Breast epithelium (tissue), 4 donors: Measurements from ENCODE around the gene TAOK2. TPM values are rescaled to one million over a fixed set of nuclear protein-coding genes. Genes with fewer than 3 reads are reported as not detected.

ENCODE experiments used
- DNase-seq, 2 donors: peaks; one replicate each; pipeline ENCODE4 v3.0.0-alpha.2; 2019; ENCODE audit warnings: low spot score in 2 of 2
- H3K27ac ChIP-seq, 2 donors: fragments of 200-600 bp; sonication (generic) in 1 of 2; one replicate each; pipeline ENCODE4 v1.5.1; 2016 to 2019; ENCODE audit warnings: mild to moderate bottlenecking in 1 of 2
- H3K27me3 ChIP-seq, 2 donors: fragments of 200-600 bp; sonication (generic) in 1 of 2; one replicate each; pipeline versions ENCODE4 v1.5.1 to v1.6.0; 2017 to 2019; ENCODE audit warnings: control low read depth in 1 of 2, mild to moderate bottlenecking in 1 of 2
- H3K36me3 ChIP-seq: fragments of 200-600 bp; one replicate; pipeline ENCODE4 v1.5.1; 2019
- H3K4me1 ChIP-seq, 2 donors: fragments of 200-600 bp; sonication (generic); one replicate each; pipeline ENCODE4 v1.5.1; 2016 to 2019; ENCODE audit warnings: control low read depth in 1 of 2
- H3K4me3 ChIP-seq, 3 donors: fragments of 200-600 bp; sonication (generic); 1 replicate in 2 of 3; 2 replicates in 1 of 3; pipeline ENCODE4 v1.5.1; 2016 to 2019; ENCODE audit warnings: mild to moderate bottlenecking in 3 of 3, moderate library complexity in 2 of 3
- H3K9me3 ChIP-seq, 2 donors: fragments of 200-600 bp; sonication (generic) in 1 of 2; one replicate each; pipeline ENCODE4 v1.5.1; 2016 to 2019; ENCODE audit warnings: control low read depth in 1 of 2
- CTCF ChIP-seq, 3 donors: fragments of 450-650 bp; IDR thresholded peaks; one replicate each; pipeline ENCODE4 v1.5.1; 2016 to 2017; ENCODE audit warnings: antibody characterized with exemption in 3 of 3, mild to moderate bottlenecking in 3 of 3, moderate library complexity in 3 of 3
- POLR2A ChIP-seq: fragments of 450-650 bp; IDR thresholded peaks from one replicate; pipeline ENCODE4 v1.6.1; 2016; ENCODE audit warnings: antibody characterized with exemption, mild to moderate bottlenecking, moderate library complexity
- POLR2AphosphoS5 ChIP-seq, 3 donors: sonication (generic); formaldehyde crosslinking; IDR thresholded peaks; one replicate each; pipeline ENCODE4 v1.6.1; 2017; ENCODE audit warnings: antibody characterized with exemption in 3 of 3
- intact Hi-C: fragments of 100-400 bp; cut with DNase I; formaldehyde crosslinking; loops from one replicate; pipeline ENCODE4 v1.15.1; 2023; ENCODE audit warnings: low total_unique reads
- total RNA-seq, 3 donors: library from RNA; depleted of rRNA; stranded (reverse); fragments of >200 nt; gene quantifications; one replicate each; pipeline ENCODE4 v1.1.0, GENCODE V29; 2016

Gene TAOK2
- total RNA-seq, 3 donors from 2014 or later: 31.8 to 51.1 (median 37.3) TPM

DNA sequence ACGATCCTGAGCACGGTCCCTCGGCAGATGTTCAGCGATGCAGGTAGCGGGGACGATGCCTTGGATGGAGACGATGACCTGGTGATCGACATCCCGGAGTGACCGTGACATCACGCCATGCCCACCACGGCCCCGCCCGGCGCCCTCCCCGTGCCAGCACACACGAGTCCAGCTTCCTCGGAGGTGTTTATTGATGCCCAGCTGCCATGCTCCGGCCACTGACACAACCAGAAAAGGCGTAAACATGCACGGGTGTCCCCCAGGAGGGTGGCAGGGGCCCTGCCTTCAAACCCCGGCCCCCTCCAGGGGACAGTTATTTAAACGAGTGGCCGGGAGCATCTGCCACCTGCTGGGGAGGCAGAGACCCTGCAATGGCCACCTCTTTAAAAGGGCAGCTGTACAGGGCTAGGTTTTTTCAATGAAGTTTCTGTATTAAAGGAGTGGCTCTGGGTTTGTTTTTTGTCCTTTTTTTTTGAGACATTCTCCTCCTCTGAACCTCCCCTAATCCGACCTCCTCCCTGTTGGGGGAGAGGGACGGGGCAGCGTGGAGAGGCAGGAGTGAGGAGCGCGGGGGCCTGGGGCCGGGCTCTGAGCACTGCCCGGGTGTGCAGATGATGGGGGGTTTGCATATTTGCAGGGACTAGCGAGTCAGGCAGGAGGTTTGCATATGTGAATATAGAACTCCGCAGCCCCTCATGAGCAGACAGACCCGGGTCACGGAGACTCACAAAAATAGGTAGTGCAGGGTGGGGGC lies 31.9 kb downstream of the TAOK2 start:
- TF ChIP-seq POLR2AphosphoS5 (IDR thresholded peaks at IDR 0.05) (no peak), POLR2A (no peak), CTCF (IDR thresholded peaks at IDR 0.05) (peak; percentile 39 to 68 (median 66))
- DNase-seq: no peak
- H3K36me3 ChIP-seq: no peaks in the 10 kb centered on the region
- no peak overlapping the region for H3K4me3 ChIP-seq
- peaks cover 2 to 4% of the 10 kb centered on the region in 2 donors for H3K4me1 ChIP-seq
- intact Hi-C loops: no loop called here
- peaks cover 5 to 12% of the 10 kb centered on the region in 2 donors for H3K27me3 ChIP-seq
- no peaks in the 10 kb centered on the region for H3K9me3 ChIP-seq
- H3K27ac ChIP-seq: no peak overlapping the region

DNA sequence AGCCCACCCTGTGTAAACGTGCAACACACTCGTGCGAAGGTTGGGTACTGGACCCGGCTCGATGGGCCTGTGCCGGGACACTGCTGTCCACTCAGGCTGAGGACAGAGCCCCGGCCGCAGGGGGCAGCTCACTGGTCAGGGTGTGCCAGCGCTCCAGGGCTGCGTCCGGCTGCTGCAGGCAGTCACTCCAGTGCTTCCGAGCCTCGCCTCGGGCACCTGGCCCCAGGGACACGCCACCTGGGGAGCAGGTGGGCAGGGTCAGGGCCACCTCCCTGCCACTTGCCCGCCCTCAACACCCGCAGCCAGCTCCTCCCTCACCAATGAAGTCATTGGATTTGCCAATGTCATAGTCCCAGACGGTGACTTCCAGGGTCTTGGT lies 32.4 kb downstream of the TAOK2 start:
- no peaks in the 10 kb centered on the region for H3K9me3 ChIP-seq
- peaks cover 10 to 17% of the 10 kb centered on the region in 2 donors for H3K27me3 ChIP-seq
- peaks cover 8% of the 10 kb centered on the region in 2 donors for H3K4me1 ChIP-seq
- intact Hi-C loops: no loop called here
- no peaks in the 10 kb centered on the region for H3K36me3 ChIP-seq
- no peak for DNase-seq
- no peak overlapping the region for H3K4me3 ChIP-seq
- H3K27ac ChIP-seq: no peak overlapping the region
- no peak for TF ChIP-seq POLR2A
- no peak for TF ChIP-seq CTCF (IDR thresholded peaks at IDR 0.05)
- no peak for TF ChIP-seq POLR2AphosphoS5 (IDR thresholded peaks at IDR 0.05)

- no peaks in the 10 kb centered on the region for H3K36me3 ChIP-seq
- TF ChIP-seq POLR2A: no peak
- no peak for TF ChIP-seq CTCF (IDR thresholded peaks at IDR 0.05)
- no peak for TF ChIP-seq POLR2AphosphoS5 (IDR thresholded peaks at IDR 0.05)
- intact Hi-C loops: no loop called here
- H3K27me3 ChIP-seq: peaks cover 10 to 23% of the 10 kb centered on the region in 2 donors
- peaks cover 9 to 13% of the 10 kb centered on the region in 2 donors for H3K4me1 ChIP-seq
- no peak overlapping the region for H3K4me3 ChIP-seq
- H3K9me3 ChIP-seq: no peaks in the 10 kb centered on the region
- no peak overlapping the region for H3K27ac ChIP-seq
- no peak for DNase-seq
Measured at GRCh38 chr16:30006659-30007377, 33.1 kb downstream of the TAOK2 start.

GRCh38 chr16:30007378-30007895 lies 33.8 kb downstream of the TAOK2 start:
- Histone ChIP-seq H3K36me3 (no peaks in the 10 kb centered on the region), H3K9me3 (no peaks in the 10 kb centered on the region), H3K4me3 (no peak overlapping the region), H3K27me3 (peaks cover 10 to 25% of the 10 kb centered on the region in 2 donors), H3K27ac (no peak overlapping the region), H3K4me1 (peaks cover 9 to 13% of the 10 kb centered on the region in 2 donors)
- intact Hi-C loops: no loop called here
- no peak for DNase-seq
- TF ChIP-seq POLR2A: no peak
- TF ChIP-seq POLR2AphosphoS5 (IDR thresholded peaks at IDR 0.05): no peak
- TF ChIP-seq CTCF (IDR thresholded peaks at IDR 0.05): no peak
